Stimulated activated CD4-positive, alpha-beta T cell treated with anti-CD3 and anti-CD28 coated beads, Interleukin-4, amount 100 ng/mL, for 48 hours (primary cell): ENCODE measurements around the gene SPIB.
"Not testable (repeated sequence)": the region's sequence is repeated elsewhere in the genome, so short reads cannot be mapped to it uniquely, and the experiment has no call there.

Experiments used
- DNase-seq, 2 donors: peaks; one replicate each; pipeline ENCODE4 v3.0.0-alpha.2; 2020; ENCODE audit warnings: low read depth in 2 of 2

Gene SPIB

GRCh38 chr19:50468818-50469217 is 50.1 kb downstream of the SPIB start:
- DNase-seq: no peak

- DNase-seq: not testable (repeated sequence)
Measured at GRCh38 chr19:50473336-50473735, 54.6 kb downstream of the SPIB start.

GRCh38 chr19:50475101-50475568 is 56.4 kb downstream of the SPIB start:
- no peak for DNase-seq

- no peak for DNase-seq
Measured at GRCh38 chr19:50475736-50476223, 57.0 kb downstream of the SPIB start.

- DNase-seq: peak; percentile 93 to 95
Measured at GRCh38 chr19:50476224-50476906, 57.6 kb downstream of the SPIB start, which contains the start of the genes EMC10 and GARIN5A. Gene EMC10, plus strand, starts transcription at chr19:50476507. Its CDS starts 38 bp downstream, at chr19:50476545. Gene GARIN5A, minus strand, starts transcription at chr19:50476848. Its CDS starts 460 bp downstream, at chr19:50476388.

GRCh38 chr19:50476907-50477238 is 58.1 kb downstream of the SPIB start:
- no peak for DNase-seq

GRCh38 chr19:50477751-50478515 is 59.2 kb downstream of the SPIB start:
- DNase-seq: no peak

GRCh38 chr19:50478901-50479715 is 60.4 kb downstream of the SPIB start:
- no peak for DNase-seq

GRCh38 chr19:50479761-50480251 is 61.1 kb downstream of the SPIB start:
- no peak for DNase-seq

- no peak for DNase-seq
Measured at GRCh38 chr19:50480281-50481111, 61.8 kb downstream of the SPIB start.
